NCI-H1417 (cell line): ENCODE data around the gene TSPAN5.
A peak's percentile ranks its signal among the peaks of the same experiment; 100 is the strongest.

Experiments used
- DNase-seq, 3 experiments: peaks; one replicate each; lab custom pipeline; 2025; lab: John Stamatoyannopoulos, UW

Gene TSPAN5

DNA sequence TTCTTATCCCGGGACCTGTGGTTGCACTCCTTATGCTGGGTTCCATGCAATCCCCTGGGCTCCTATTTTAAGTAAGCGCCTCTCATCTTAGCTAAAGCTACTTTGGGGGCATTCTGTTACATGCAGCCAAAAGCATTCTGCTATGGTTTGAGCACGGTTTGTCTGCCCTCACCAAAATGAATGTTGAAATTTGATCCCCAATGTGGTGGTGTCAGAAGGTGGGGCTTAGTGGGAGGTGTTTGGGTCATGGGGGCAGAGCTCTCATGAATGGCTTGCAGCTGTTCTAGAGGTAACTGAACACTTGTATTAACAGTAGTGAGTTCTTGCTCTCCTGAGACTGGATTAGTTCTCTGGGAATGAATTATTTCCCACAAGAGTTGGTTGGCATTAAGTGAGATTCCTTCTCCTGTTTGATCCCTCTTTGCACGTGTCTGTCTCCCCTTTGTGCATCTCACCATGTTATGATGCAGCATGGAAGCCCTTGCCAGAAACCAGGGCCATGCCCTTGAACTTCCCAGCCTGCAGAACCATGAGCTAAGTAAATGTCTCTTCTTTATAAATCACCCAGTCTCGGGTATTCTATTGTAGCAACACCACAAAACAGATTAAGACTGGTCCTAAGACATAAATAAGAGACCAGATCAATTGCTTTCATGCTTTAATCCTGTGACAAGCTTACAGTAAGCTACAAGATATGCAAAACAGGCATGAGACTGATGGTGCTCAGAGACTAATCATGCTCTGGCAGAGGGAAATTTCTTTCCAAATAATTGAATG, 141.8 kb downstream of the TSPAN5 start:
- DNase-seq, result no peak

DNA sequence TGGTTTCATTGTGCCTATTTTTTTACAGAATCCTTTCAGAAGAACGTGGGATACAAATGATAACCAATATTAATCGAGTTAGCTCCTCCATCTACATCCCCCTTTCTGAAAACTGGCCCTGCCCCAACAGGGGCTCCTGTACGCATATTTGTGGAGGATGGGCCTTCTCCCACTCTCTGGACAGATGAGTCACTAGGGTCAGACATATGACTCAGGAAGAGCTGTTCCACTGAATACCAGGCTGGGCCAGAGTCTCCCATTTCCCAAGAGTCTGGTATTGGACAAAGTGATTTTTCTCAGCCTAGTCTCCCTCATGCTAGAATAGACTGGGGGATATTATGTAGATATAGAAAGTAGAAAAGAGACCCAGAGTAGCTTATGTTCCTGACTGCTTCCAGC, 142.4 kb downstream of the TSPAN5 start:
- no peak for DNase-seq

- DNase-seq, result no peak
These were observed 143.0 kb downstream of the TSPAN5 start for GRCh38 chr4:98515470-98515809.

DNA sequence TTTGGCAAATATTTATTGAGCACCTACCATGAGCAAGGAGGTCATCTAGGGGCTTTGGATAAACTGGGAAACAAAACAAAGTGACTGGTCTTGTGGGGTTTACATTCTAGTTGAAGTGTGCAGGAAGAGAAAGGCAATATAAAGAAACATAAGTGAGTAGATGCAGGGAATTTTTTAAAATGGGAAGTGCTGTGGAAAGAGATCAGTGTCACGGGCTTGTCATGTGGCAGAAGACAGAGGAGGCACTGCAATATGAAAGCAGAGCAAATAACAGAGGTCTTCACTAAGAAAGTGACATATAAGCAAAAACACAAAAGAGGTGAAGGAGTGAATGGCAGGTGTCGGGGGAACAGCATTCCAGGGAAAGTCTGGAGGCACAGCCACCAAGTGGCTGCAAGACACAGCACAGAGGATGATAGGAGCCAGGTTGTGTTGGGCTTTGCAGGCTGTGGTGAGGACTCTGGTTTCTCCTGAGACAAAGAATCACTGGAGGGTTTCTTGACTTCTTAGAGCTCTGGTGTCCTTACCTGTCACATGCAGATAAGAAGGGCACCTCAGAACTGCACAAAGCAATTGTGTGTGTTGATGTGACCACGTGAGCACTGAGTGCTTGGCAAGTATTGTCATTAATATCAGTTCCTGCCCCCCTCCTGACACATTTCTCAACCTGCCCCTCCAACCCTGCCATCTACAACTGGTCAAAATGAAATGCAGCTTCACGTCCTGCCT, 143.5 kb downstream of the TSPAN5 start:
- no peak for DNase-seq

DNA sequence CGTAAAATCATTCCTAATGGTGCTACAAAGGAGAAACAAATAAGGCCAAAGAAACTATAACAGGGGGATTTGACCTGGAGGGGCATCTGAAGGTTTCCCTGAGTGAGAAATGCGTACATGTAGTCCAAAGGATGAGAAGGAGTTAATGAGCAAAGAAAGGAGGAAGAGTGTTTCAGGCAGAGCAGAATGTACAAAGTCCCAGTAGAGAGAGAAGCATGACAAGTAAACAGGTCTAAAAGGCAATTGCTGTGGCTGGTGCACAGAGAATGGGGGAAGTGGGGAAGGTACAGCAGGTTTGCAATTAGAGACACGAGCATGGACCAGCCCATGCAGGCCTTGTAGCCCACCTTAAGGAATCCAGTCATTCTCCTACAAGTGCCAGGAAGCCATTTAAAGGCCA, 145.5 kb downstream of the TSPAN5 start:
- DNase-seq, result no peak

- no peak for DNase-seq
These were observed 147.5 kb downstream of the TSPAN5 start for GRCh38 chr4:98510757-98511517.

DNA sequence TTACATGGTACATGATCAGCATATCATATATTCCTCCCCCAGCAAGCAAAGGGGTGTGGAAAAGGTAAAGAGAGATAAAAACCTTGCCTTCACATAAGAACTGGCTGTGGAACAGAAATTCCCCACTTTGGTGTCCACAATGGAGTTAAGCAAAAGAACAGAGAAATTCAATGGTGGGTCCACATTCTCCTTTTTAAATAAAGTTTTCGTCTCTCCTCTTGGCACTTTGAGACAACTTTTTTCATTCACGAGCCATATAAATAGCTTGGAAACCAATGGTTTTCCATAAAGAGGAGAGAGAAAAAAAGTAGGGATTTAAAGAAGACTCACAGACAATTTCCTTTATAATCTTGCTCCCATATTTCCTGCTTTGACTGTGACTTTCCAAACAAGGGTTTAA, 148.1 kb downstream of the TSPAN5 start:
- no peak for DNase-seq

- DNase-seq, result peak in 1 of 3 experiments; percentile 59
These were observed 148.7 kb downstream of the TSPAN5 start for GRCh38 chr4:98509721-98510120.

DNA sequence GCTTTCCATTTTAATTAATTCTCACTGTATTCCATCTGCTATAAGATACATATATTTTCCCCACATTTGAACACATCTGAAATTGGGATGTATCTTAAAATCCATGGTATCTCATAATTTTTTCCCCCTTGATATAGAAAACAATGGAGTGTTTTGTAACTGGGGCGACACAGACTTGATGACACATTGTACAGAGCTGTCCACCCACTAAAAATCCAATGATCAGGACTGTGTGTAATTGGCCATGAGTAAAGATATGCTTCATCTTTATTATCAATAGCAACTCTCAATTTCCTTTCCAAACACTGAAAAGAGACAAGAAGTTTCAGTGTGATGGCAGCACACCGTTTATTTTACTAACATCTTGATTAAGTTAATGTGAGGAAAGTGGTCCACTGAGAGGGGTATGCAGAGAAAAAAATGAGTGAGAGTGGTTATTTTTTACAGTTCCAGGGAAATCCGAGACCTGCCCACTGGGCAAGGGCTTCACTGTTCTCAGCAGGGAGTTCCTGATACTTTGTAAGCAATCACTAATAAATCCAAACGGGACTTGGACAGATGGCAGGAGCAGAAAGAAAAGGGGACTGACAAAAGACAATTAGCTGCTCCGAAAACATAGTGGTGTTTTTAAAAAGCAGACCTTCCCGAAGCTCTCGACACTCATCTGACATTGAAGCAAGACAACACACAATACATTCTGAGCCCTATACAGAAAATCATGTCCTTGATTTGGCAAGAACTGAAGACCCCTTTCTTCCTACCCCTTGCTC, 149.4 kb downstream of the TSPAN5 start:
- DNase-seq, result peak in 2 of 3 experiments; percentile 29 to 72

DNA sequence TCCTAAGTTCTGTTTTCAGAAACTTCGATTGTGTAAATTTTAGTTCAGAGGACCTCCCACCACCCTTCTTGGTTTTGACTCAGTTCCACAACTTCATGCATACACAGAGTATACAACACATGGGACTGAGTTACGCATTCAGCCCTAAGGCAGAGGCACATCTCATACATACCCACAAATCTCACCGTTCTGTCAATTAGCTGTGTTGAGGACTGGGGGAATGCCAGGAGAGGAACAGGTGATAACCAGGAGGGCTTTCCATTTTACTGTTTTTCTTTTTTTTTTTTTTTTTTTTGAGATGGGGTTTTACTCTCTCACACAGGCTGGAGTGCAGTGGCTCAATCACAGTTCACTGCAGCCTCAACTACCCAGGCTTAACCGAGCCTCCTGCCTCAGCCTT, 150.2 kb downstream of the TSPAN5 start:
- no peak for DNase-seq

- DNase-seq, result no peak
These were observed 151.1 kb downstream of the TSPAN5 start for GRCh38 chr4:98507299-98507698.

DNA sequence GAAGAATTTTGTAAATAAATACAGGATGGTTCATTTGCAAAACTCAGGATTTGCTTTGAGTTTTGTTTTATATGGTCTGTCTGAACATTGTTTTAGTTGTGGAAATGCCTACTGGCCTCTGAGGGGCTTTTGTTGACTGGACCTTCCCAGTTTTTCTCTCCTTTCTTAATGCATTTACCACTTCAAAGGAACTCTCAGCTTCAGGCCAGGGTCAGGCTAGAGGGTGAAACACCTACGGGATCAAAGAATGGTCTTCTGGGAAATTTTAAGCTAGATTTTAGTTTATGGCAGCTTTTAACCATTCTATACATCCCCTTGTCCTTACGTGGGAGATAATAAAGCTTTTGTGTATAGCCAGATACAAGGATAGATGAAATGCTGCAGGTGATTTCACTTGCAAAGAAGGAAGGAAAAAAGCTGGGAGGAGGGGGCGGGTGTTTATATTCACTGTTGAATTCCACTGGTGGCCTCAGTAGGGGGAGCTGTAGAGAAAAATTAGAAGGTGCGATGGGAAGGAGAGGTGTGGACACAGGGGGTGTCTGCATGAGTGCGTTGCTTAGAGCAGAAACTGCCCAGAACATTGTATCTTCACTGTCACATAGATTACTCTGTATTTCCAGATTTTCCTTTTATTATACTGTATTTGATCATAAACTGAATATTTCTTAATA, 151.8 kb downstream of the TSPAN5 start:
- peak in 1 of 3 experiments; percentile 14 for DNase-seq

DNA sequence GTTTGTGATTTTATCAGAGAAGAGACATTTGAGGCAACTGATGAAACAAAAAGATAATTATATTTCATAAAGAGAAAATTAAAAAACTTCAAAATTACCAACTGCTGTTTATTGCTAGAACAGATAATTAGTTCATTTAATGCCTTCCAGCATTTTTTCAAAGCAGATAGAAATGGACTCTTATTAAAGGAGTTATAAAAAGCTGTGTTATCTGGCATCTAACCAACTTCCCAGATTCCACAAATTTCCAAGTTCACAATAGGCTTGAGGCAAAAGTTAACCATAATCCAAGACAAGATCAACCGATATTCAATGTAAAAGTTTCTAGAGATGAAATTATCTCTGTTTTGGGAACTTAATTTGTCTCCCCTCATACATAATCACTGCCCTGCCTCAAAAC, 152.4 kb downstream of the TSPAN5 start:
- DNase-seq, result no peak

GRCh38 chr4:98504091-98504490, 154.3 kb downstream of the TSPAN5 start:
- DNase-seq, result no peak

GRCh38 chr4:98503676-98504075, 154.7 kb downstream of the TSPAN5 start:
- no peak for DNase-seq

DNA sequence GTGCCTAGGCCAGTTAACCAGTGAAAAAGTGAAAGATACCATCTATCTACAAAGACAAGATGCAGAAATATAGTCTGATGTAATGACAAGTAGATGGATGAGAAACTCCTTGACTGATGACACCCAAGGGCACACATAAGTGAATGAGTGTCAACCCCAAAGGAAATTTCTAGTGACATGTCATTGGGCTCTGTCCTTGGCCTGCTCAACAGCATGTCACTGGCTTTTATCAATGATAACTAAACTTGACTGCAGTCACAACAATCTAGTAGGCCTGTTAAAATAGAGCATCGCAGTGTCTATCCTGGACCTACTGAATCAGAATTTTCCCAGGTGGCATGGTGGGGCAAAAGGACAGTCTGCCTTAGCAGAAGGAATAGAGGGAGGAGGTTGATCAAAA, 155.8 kb downstream of the TSPAN5 start:
- no peak for DNase-seq

DNA sequence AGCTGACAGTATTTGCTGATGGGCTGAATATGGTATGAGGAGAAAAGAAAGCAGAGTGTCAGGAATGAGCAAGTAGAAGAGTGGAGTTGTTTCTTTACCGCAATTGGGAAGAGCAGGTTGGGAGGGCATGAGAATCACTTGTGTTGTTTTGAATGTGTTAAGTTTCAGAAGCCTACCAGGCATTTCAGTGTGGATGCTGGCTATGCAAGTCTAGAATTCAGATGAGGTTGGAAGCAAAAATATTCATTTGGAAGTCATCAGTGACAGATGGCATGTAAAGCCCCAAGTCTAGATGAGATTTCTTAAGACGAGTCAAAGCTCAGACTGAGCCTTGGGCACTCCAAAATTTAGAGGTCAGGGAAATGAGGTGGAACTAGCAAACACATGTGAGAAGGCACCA, 156.4 kb downstream of the TSPAN5 start:
- DNase-seq, result no peak

DNA sequence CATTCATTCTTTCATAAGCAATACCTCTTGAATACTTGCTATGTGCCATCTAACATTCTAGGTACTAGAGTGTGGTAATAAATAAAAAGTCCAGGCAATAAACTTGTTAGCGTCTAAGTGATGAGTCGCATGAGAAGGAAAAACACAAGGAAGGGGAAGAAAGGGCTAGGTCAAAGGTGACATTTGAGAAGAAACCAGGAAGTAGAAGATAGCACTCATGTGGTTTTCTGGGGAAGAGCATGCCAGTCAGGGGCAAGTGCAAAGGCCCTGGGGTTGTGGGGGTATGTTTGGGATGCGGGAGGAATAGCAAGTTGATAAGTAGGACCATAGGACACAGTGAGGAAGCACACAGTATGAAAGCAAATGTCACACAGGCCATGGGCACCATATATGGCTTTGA, 157.0 kb downstream of the TSPAN5 start:
- no peak for DNase-seq

- no peak for DNase-seq
These were observed 159.6 kb downstream of the TSPAN5 start for GRCh38 chr4:98498774-98499173.

DNA sequence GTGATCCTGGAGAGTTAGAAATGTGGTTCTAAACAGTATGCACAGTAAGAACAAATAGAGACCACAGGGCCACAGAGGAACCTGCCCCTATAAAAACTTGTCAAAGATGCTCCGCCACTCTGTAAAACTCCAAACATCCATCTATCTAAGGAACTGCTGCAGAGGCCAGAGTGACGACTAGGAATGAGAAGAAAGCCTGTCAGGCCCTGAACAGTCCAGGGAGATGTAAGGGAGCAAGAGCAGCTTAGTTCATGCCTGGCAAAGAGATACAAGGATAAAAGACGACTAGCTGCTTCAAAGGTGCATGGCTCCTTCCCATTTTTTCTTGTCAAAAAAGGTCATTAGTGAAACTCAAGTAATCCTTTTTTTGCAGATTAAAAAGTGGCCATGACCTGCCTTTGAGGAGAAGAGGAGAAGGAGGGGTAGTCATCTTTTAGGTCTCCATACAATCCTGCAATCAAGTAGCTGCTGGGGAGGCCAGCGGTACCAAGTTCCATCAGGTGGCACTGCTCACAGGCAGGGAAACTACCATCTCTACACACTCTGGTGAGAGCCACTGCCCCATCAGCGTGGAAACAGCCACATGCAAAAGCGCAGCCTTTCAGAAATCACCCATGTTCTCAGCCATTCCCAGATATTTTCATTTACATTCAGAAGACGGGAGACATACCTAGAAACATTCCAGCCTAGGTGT, 162.1 kb downstream of the TSPAN5 start:
- DNase-seq, result no peak

GRCh38 chr4:98493296-98493695, 165.1 kb downstream of the TSPAN5 start:
- no peak for DNase-seq
